ENCODE data around the gene FILIP1L.
"Not testable (repeated sequence)": the region's sequence is repeated elsewhere in the genome, so short reads cannot be mapped to it uniquely, and the experiment has no call there.

The FILIP1L gene

GRCh38 chr3:100073714-100074307, 40.5 kb downstream of the FILIP1L start:
- DNase-seq (ENCODE audit: low read depth) = peak; percentile 72

- no peak for DNase-seq (ENCODE audit: low read depth)
Measured at GRCh38 chr3:100073049-100073713, 41.1 kb downstream of the FILIP1L start.

- DNase-seq (ENCODE audit: low read depth) = peak; percentile 85
Measured at GRCh38 chr3:100072326-100073048, 41.8 kb downstream of the FILIP1L start.

GRCh38 chr3:100069472-100069871, 44.8 kb downstream of the FILIP1L start:
- DNase-seq (ENCODE audit: low read depth) = no peak

- peak; percentile 71 for DNase-seq (ENCODE audit: low read depth)
Measured at GRCh38 chr3:100068826-100069225, 45.5 kb downstream of the FILIP1L start.

GRCh38 chr3:100067589-100067988, 46.7 kb downstream of the FILIP1L start:
- no peak for DNase-seq (ENCODE audit: low read depth)

- peak; percentile 80 for DNase-seq (ENCODE audit: low read depth)
Measured at GRCh38 chr3:100063929-100064461, 50.3 kb downstream of the FILIP1L start.

- DNase-seq (ENCODE audit: low read depth) = no peak
Measured at GRCh38 chr3:100062665-100063064, 51.6 kb downstream of the FILIP1L start.

GRCh38 chr3:100060685-100061484, 53.4 kb downstream of the FILIP1L start:
- DNase-seq (ENCODE audit: low read depth) = no peak

- DNase-seq (ENCODE audit: low read depth) = peak; percentile 1
Measured at GRCh38 chr3:100059472-100059871, 54.8 kb downstream of the FILIP1L start.

GRCh38 chr3:100057716-100058575, 56.4 kb downstream of the FILIP1L start:
- DNase-seq (ENCODE audit: low read depth) = no peak

- no peak for DNase-seq (ENCODE audit: low read depth)
Measured at GRCh38 chr3:100053951-100054620, 60.2 kb downstream of the FILIP1L start.

- not testable (repeated sequence) for DNase-seq (ENCODE audit: low read depth)
Measured at GRCh38 chr3:100051513-100051912, 62.8 kb downstream of the FILIP1L start.

GRCh38 chr3:100048248-100048647, 66.1 kb downstream of the FILIP1L start:
- no peak for DNase-seq (ENCODE audit: low read depth)

GRCh38 chr3:100047455-100048141, 66.7 kb downstream of the FILIP1L start:
- peak; percentile 72 for DNase-seq (ENCODE audit: low read depth)

- no peak for DNase-seq (ENCODE audit: low read depth)
Measured at GRCh38 chr3:100046986-100047385, 67.3 kb downstream of the FILIP1L start.

- DNase-seq (ENCODE audit: low read depth) = peak; percentile 98
Measured at GRCh38 chr3:100045696-100046095, 68.6 kb downstream of the FILIP1L start.

GRCh38 chr3:100044369-100044768, 69.9 kb downstream of the FILIP1L start:
- DNase-seq (ENCODE audit: low read depth) = no peak

GRCh38 chr3:100043271-100043670, 71.0 kb downstream of the FILIP1L start:
- DNase-seq (ENCODE audit: low read depth) = no peak

Data from fibroblast of gingiva (primary cell).